ENCODE measurements around the gene INTS14. TPM values are rescaled to one million over a fixed set of nuclear protein-coding genes. Genes with fewer than 3 reads are reported as not detected.

Gene INTS14
- total RNA-seq, 2 experiments from 2014 or later, result 38.4 to 46.8 TPM

- H3K27me3 Mint-ChIP-seq, result no peaks in the 10 kb centered on the region
- H3K36me3 Mint-ChIP-seq (ENCODE audit: low read depth), result peaks cover 32% of the 10 kb centered on the region
- POLR2A ChIA-PET, result no interaction called here
- no peaks in the 10 kb centered on the region for H3K9me3 Mint-ChIP-seq
- no peak overlapping the region for H3K27ac Mint-ChIP-seq
- CTCF ChIA-PET, result no interaction called here
- H3K4me3 Mint-ChIP-seq, result no peak overlapping the region
- no peak for DNase-seq
- H3K4me1 Mint-ChIP-seq, result peaks cover 7% of the 10 kb centered on the region
Observed at GRCh38 chr15:65598468-65598867, 12.5 kb downstream of the INTS14 start.

DNA sequence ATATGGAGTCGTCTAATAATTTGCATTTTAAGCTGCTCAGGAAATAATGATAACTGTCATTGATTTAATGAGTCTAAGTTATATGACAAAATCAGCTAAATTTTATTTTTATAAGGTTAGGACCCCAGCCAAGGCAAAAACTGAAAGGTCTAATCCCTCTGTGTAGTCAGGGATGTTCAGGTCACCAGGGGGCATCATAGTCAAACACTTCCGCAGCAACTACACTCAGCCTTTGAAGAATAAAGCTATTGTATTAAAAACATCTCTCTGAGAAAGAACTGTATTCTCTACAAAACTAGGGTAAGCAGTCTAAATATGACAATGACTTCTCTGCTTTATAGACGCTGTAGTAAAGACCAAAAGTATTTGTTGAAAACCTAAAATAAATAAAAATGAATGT, 15.0 kb downstream of the INTS14 start:
- CTCF ChIA-PET, result interaction anchor here (0.5 to 1.6 kb wide), 6 partner anchors 11 to 286 kb away, joined by 3 to 4 read pairs (median 3); partner anchors contain the start of gene INTS14
- H3K36me3 Mint-ChIP-seq (ENCODE audit: low read depth), result peaks cover 41% of the 10 kb centered on the region
- DNase-seq, result peak; percentile 23
- H3K27ac Mint-ChIP-seq, result no peak overlapping the region
- H3K4me1 Mint-ChIP-seq, result peaks cover 7% of the 10 kb centered on the region
- no peak overlapping the region for H3K4me3 Mint-ChIP-seq
- H3K27me3 Mint-ChIP-seq, result no peaks in the 10 kb centered on the region
- H3K9me3 Mint-ChIP-seq, result no peaks in the 10 kb centered on the region
- POLR2A ChIA-PET, result interaction anchor here (0.6 kb wide), 1 partner anchor 267 kb away, joined by 3 read pairs; no protein-coding TSS in a partner anchor

GRCh38 chr15:65587094-65587493, 23.8 kb downstream of the INTS14 start:
- Mint-ChIP-seq H3K4me3 (no peak overlapping the region), H3K27me3 (no peaks in the 10 kb centered on the region), H3K4me1 (peaks cover 27% of the 10 kb centered on the region), H3K27ac (no peak overlapping the region), H3K9me3 (no peaks in the 10 kb centered on the region), H3K36me3 (ENCODE audit: low read depth) (peaks cover 64% of the 10 kb centered on the region)
- no peak for DNase-seq
- CTCF ChIA-PET, result no interaction called here
- POLR2A ChIA-PET, result no interaction called here

- Mint-ChIP-seq H3K27ac (peak overlapping the region; percentile 84), H3K27me3 (no peaks in the 10 kb centered on the region), H3K4me1 (peaks cover 30% of the 10 kb centered on the region), H3K36me3 (ENCODE audit: low read depth) (peaks cover 68% of the 10 kb centered on the region), H3K9me3 (no peaks in the 10 kb centered on the region), H3K4me3 (peak overlapping the region; percentile 34)
- POLR2A ChIA-PET, result interaction anchor here (0.6 kb wide), 1 partner anchor 284 kb away, joined by 3 read pairs; no protein-coding TSS in a partner anchor
- CTCF ChIA-PET, result interaction anchor here (1.0 to 1.7 kb wide), 4 partner anchors 8 to 27 kb away, joined by 3 to 4 read pairs (median 3); partner anchors contain the start of gene INTS14
- no peak for DNase-seq
Observed at GRCh38 chr15:65584241-65584640, 26.7 kb downstream of the INTS14 start.

DNA sequence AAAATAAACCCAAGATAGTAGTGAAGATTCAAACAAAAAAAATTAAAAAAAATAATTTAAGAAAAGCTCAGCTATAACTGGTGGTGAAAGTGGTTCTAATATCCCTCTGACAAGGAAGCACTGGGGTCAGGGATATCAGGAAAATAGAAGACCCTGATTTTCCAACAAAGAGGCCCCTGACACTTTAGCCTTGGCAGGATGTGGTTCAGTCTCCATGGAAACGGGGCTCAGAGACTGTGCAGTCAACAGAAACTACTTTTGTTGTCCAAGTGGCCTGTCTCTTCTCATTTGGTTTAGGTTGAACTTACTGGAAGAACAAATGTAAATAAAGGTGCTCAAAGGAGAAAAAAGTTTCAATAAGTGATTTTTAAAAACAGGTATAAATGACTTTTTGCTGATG, 27.2 kb downstream of the INTS14 start:
- H3K9me3 Mint-ChIP-seq, result no peaks in the 10 kb centered on the region
- H3K27ac Mint-ChIP-seq, result peak overlapping the region; percentile 84
- peak; percentile 78 for DNase-seq
- H3K36me3 Mint-ChIP-seq (ENCODE audit: low read depth), result peaks cover 73% of the 10 kb centered on the region
- ChIA-PET CTCF (interaction anchor here (1.4 to 1.7 kb wide), 2 partner anchors 12 to 27 kb away, joined by 3 to 4 read pairs; partner anchors contain the start of gene INTS14), POLR2A (no interaction called here)
- H3K27me3 Mint-ChIP-seq, result no peaks in the 10 kb centered on the region
- peaks cover 34% of the 10 kb centered on the region for H3K4me1 Mint-ChIP-seq
- H3K4me3 Mint-ChIP-seq, result peak overlapping the region; percentile 34

GRCh38 chr15:65580287-65580686, 30.6 kb downstream of the INTS14 start:
- Mint-ChIP-seq H3K27me3 (no peaks in the 10 kb centered on the region), H3K36me3 (ENCODE audit: low read depth) (peaks cover 74% of the 10 kb centered on the region), H3K27ac (no peak overlapping the region), H3K4me1 (peaks cover 31% of the 10 kb centered on the region), H3K9me3 (no peaks in the 10 kb centered on the region), H3K4me3 (no peak overlapping the region)
- ChIA-PET CTCF (interaction anchor here (0.8 to 1.6 kb wide), 2 partner anchors 10 to 31 kb away, joined by 3 to 6 read pairs; no protein-coding TSS in a partner anchor), POLR2A (no interaction called here)
- no peak for DNase-seq

DNA sequence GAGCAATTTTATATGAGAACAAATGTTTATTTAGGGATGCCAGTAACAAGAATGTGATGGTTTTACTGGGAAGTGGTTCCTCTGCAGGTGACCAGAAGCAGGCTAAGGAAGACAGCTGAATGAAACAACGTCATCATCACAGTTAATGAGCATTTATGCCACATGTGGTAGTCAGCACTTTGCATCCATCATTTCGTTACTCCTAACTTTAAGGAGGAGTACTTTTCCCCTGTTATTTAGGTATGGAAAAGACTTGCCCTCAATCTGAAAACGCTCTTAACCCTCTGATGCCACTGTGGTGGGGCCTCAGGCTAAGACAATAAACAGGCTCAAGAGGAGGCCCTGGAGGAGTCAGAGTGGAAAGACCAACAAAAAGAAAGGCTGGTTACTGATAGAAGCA, 31.2 kb downstream of the INTS14 start:
- Mint-ChIP-seq H3K9me3 (no peaks in the 10 kb centered on the region), H3K27ac (no peak overlapping the region), H3K36me3 (ENCODE audit: low read depth) (peaks cover 73% of the 10 kb centered on the region), H3K4me3 (no peak overlapping the region), H3K27me3 (no peaks in the 10 kb centered on the region), H3K4me1 (peaks cover 30% of the 10 kb centered on the region)
- no peak for DNase-seq
- CTCF ChIA-PET, result interaction anchor here (0.7 to 1.6 kb wide), 2 partner anchors 10 to 24 kb away, joined by 3 to 6 read pairs; no protein-coding TSS in a partner anchor
- POLR2A ChIA-PET, result no interaction called here

- Mint-ChIP-seq H3K4me3 (no peak overlapping the region), H3K27me3 (no peaks in the 10 kb centered on the region), H3K27ac (no peak overlapping the region), H3K4me1 (peaks cover 24% of the 10 kb centered on the region), H3K9me3 (no peaks in the 10 kb centered on the region), H3K36me3 (ENCODE audit: low read depth) (peaks cover 67% of the 10 kb centered on the region)
- ChIA-PET CTCF (interaction anchor here (0.5 to 1.6 kb wide), 4 partner anchors 11 to 26 kb away, joined by 3 to 6 read pairs (median 4); no protein-coding TSS in a partner anchor), POLR2A (no interaction called here)
- no peak for DNase-seq
Observed at GRCh38 chr15:65578904-65579728, 31.8 kb downstream of the INTS14 start.

- Mint-ChIP-seq H3K27me3 (no peaks in the 10 kb centered on the region), H3K4me3 (no peak overlapping the region), H3K36me3 (ENCODE audit: low read depth) (peaks cover 52% of the 10 kb centered on the region), H3K27ac (peak overlapping the region; percentile 39), H3K4me1 (peaks cover 9% of the 10 kb centered on the region), H3K9me3 (no peaks in the 10 kb centered on the region)
- no peak for DNase-seq
- ChIA-PET POLR2A (no interaction called here), CTCF (no interaction called here)
Observed at GRCh38 chr15:65577129-65577996, 33.6 kb downstream of the INTS14 start.

GRCh38 chr15:65576664-65577063, 34.3 kb downstream of the INTS14 start:
- no peak for DNase-seq
- Mint-ChIP-seq H3K4me1 (peaks cover 9% of the 10 kb centered on the region), H3K4me3 (no peak overlapping the region), H3K9me3 (no peaks in the 10 kb centered on the region), H3K27me3 (no peaks in the 10 kb centered on the region), H3K27ac (no peak overlapping the region), H3K36me3 (ENCODE audit: low read depth) (peaks cover 48% of the 10 kb centered on the region)
- ChIA-PET CTCF (interaction anchor here (1.0 to 1.2 kb wide), 2 partner anchors 8 to 46 kb away, joined by 3 read pairs; partner anchors contain the start of gene HACD3), POLR2A (no interaction called here)

DNA sequence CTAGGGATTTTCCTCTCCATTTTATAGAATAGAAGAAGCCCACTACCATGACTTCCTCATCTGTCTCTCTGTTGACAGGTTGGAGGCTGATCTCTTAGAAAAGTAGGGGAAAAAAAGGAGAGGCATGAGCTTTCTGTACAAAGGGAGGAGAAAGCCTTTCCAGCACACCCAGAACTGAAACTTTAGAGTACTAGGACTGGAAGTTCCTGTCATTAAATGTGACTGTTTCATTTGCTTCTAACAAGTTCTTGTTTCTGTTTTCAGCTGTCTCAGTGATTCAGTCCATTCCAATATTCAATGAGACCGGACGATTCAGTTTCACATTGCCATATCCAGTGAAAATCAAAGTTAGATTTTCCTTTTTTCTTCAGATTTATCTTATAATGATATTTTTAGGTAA, 39.0 kb downstream of the INTS14 start:
- H3K36me3 Mint-ChIP-seq (ENCODE audit: low read depth), result peaks cover 20% of the 10 kb centered on the region
- no peaks in the 10 kb centered on the region for H3K27me3 Mint-ChIP-seq
- no peak overlapping the region for H3K4me3 Mint-ChIP-seq
- CTCF ChIA-PET, result interaction anchor here (0.6 to 0.9 kb wide), 2 partner anchors 20 to 936 kb away, joined by 4 to 6 read pairs; no protein-coding TSS in a partner anchor
- POLR2A ChIA-PET, result no interaction called here
- H3K27ac Mint-ChIP-seq, result no peak overlapping the region
- no peaks in the 10 kb centered on the region for H3K4me1 Mint-ChIP-seq
- no peak for DNase-seq
- H3K9me3 Mint-ChIP-seq, result no peaks in the 10 kb centered on the region

DNA sequence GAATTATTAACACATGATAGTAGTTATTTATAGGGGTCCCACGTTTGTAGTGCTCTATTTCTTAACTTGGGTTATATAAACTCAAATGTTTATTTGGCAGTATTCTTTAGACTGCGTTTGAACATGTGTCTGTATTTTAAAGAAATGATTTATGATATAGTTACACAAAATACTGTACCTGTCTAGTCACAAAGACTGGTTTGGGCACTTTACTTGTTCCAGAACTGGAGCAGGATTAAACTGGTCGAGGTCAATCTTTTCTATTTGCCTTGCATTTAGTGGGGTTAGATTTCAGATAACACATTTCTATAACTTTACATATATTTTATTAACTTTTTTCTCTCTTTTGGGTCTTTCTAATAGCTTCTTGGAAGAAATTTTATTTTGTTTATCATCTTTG, 41.2 kb downstream of the INTS14 start:
- CTCF ChIA-PET, result no interaction called here
- Mint-ChIP-seq H3K4me1 (no peaks in the 10 kb centered on the region), H3K9me3 (no peaks in the 10 kb centered on the region), H3K4me3 (no peak overlapping the region), H3K27me3 (no peaks in the 10 kb centered on the region), H3K36me3 (ENCODE audit: low read depth) (peaks cover 29% of the 10 kb centered on the region), H3K27ac (no peak overlapping the region)
- POLR2A ChIA-PET, result no interaction called here
- DNase-seq, result no peak

Measured in activated CD4-positive, alpha-beta T cell treated with anti-CD3 and anti-CD28 coated beads, Interleukin-2, amount 10 ng/mL, durations not matched to agents 7 days and 5 days (primary cell).